IPS-NIHi7 (cell line): Measurements from ENCODE around the gene TMEM54.
A peak's percentile ranks its signal among the peaks of the same experiment; 100 is the strongest.

ENCODE experiments used
- DNase-seq: peaks from one replicate; pipeline ENCODE4 v3.0.0; 2012; ENCODE audit warnings: mixed read lengths; ENCODE audit errors: extremely low spot score

TMEM54 gene

DNA sequence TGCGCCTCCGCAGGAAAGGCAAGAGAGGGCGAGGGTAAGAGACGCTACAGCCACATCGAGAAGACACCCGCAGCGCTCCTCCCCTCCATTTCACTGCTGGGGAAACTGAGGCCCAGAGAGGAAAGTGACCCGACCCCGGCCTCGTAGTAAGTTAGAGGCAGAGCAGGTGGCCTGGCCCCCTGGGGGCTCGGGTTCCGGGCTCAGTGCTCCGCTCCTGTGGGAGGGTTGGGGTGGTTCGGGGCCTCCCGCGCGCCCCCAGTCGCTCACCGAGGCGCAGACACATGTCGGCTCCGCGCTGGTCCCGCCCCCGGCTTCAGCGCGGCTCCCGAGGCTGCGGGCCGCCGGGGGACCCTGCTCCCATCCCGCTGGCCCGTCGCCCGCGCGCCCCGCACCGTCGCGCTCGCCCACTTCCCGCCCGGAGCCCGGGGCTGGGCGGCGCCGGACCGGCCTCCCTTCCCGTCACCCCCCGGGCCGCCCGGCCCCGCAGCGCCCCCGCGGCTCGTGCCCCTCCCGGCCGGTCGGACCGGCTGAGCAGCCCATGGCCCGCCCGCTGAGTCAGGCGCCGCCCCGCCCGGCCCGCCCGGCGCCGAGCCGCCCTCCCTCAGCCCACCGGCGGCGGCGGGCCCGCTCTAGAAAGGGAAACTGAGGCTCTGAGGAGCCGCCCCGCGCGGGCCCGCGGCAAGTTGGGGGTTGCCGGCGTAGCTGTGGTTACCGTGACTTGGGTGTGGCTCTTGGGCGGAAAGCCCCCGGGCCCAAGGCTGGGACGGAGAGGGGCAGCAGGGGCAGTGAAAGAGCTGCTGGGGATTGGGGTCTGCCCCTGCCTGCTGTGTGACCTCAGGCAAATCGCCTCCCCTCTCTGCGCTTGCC lies at the start of gene TMEM54:
TSS of gene TMEM54 (minus strand) at position 434 of the 867 bp plus-strand sequence. CDS start at position 283, 151 bp downstream.
- peak; percentile 69 for DNase-seq

- no peak for DNase-seq
Observed at GRCh38 chr1:32949519-32949918, 48.3 kb upstream of the TMEM54 start.

DNA sequence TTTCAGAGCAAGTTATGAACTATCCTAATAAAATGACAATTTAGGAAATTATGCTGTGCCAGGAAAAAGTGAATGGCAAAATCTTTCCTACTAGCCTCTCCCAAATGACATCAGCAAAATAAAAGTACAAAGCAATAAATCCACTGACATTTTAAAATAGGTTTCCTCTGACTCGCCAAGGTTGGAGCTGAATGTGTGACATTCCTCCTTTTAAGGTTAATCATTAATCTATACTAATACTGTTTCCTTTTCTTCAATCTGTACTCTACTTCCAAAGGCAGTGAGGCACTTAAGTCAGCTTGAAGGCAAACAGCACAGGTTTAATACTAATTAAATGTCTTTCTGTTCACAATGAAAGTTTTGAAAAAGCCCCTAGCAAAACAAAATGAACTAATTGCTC lies 47.7 kb upstream of the TMEM54 start:
- DNase-seq: no peak

GRCh38 chr1:32948390-32948722 lies 47.2 kb upstream of the TMEM54 start:
- DNase-seq: no peak

DNA sequence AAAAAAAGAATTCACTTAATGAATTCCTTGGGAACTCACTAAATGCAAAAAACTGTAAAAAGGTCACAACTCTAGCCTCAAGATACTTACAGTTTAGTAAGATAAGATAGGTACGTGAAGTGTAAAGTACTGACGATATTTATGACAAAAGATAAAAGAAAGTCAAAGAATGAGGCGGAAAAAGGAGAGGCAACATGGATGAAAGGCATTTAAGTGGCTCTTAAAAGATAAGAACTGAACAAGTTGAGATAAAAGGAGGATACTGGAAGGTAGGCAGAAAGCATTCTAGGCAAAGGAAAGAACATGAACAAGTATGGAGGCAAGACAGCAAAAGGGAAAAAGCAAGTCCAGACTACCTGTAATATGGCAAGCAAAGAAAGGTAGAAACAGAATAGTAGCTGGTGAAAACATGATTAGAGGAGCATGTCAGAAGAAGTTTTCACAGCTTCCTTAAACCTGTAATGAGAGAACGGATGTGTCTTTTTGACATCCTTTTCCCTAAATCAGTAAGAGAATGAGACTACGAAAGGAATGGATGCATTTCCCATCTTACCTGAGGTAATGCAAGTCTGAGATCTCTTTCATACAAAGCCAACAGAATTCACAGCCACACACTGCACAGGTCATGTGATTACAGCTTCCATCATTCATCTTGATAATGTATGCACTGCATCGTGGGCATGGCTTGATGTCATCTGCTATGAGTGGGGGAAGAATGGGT lies 46.6 kb upstream of the TMEM54 start:
- no peak for DNase-seq

GRCh38 chr1:32946413-32946812 lies 45.2 kb upstream of the TMEM54 start:
- no peak for DNase-seq

- DNase-seq: no peak
Observed at GRCh38 chr1:32944180-32944579, 43.0 kb upstream of the TMEM54 start.

- no peak for DNase-seq
Observed at GRCh38 chr1:32939655-32940371, 38.6 kb upstream of the TMEM54 start.

DNA sequence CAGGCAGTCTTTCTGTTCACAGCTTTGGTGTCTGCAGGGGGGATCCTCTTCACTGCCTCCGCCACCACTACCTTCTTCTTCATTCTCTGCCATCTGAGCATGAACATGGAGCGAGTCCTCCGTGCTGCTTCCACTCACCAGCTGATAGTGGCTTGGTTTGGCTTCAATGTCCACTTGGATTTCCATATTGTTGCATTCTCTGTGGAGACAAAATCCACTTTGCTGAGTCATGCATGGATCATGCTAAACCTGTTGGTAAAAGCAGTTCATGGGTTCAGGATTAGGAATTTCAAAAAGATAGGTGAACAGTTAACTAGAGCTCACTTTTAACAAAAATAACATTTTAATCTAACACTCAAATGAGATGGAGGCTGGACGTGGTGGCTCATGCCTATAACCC lies 35.9 kb upstream of the TMEM54 start:
- no peak for DNase-seq

DNA sequence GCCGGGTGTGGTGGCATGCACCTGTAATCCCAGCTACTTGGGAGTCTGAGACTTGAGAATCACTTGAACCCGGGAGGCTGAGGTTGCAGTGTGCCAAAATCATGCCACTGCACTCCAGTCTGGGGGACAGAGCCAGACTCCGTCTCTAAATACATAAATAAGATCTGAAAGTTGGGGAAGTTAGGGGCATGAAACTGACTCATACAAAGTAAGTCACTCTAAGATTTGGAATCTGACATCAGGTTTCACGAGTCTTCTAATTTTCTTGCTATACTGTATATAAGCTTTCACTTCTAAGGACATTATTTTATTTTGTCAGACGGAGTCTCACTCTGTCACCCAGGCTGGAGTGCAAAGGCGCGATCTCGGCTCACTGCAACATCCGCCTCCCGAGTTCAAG lies 33.3 kb upstream of the TMEM54 start:
- no peak for DNase-seq

GRCh38 chr1:32933742-32934322 lies 32.6 kb upstream of the TMEM54 start:
- DNase-seq: no peak

DNA sequence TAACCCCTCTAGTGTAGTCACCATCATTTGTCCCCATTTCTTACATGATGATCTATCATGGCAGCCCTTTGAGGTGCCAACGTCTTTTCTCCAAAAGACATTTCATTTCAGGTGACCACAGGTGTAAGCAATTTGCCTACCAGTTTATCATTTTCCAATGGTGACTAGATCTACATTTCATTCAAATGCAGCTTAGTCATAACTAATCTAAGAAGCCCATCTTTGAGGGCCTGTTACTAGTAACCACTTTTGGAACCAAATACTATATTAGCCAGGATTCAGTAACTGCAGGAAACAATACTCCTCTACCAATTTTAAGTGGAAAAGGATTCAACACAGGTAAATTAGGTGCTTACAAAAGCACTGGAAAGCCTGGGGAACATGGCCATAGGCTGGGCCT lies 30.6 kb upstream of the TMEM54 start:
- no peak for DNase-seq

DNA sequence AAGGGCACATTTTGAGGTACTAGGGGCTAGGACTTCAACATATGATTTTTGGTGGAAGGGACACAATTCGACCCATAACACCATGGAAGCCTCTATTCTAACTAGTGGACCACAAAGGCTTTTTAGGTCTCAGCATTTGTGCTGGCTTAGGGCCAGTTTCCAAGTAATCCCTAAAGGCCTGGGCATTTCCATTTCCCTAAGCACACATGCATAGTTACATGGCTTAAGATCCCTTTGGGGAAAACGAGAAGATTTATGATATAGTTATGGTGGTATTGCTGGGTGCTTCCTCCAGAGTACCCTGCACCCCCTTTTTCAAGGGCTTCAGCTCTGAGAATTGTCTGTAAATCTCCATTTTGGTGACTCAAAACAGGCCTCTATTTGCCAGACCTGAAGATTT lies 28.2 kb upstream of the TMEM54 start:
- no peak for DNase-seq

GRCh38 chr1:32928715-32929114 lies 27.5 kb upstream of the TMEM54 start:
- no peak for DNase-seq

GRCh38 chr1:32928285-32928684 lies 27.1 kb upstream of the TMEM54 start:
- no peak for DNase-seq

- no peak for DNase-seq
Observed at GRCh38 chr1:32927441-32927840, 26.3 kb upstream of the TMEM54 start.

DNA sequence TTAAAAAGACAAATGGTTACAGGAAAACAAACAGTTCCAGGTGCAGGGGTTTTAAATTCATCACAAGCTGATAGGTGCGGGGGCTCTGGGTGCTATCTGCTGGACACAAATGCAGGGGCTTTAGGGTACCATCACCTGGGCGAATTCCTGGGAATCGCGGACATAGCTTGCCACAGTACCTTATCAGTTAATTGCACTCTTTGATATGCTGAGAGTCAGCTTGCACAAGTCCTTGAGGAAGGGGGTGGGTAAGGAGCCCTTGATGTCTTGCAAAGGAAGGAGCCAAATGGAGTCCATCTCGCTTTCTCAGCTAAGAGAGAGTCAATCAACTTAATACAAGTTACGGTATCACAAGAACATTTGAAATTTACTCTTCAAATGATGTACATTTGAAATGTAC lies 25.4 kb upstream of the TMEM54 start:
- no peak for DNase-seq

DNA sequence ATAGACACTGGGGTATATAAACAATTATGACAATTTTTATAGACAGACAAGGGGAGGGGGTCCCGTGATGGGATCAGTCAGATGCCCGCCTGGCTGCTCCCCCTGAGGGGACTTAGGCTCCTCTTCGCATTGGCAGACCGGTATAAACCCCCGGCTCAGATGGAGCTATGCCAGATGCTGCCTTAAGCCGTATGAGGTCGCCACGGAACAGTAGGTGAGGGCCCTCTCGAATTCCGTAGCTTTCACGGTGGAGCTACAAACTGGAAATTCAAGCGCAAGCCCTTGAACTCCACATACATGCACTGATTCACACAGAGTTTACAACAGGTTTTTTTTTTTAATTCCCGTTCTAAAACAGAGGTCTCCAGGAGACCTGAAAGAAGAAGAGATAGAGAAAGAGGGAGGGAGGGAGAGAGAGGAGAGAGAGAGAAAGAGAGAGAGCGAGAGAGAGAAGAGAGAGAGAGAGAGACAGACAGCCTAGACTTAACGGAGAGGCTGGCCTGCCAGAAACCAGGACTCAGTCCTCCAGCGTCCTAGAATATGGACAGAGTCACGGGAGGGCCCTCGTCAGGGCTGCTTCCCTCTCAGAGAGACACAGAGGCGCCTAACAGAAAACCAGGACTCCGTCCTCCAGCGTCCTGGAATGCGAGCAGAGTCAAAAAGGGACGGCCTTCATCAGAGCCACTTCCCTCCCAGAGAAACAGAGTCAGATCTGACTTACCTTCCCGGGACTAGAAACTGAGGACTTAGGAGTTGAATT lies 24.4 kb upstream of the TMEM54 start:
- DNase-seq: peak; percentile 59

DNA sequence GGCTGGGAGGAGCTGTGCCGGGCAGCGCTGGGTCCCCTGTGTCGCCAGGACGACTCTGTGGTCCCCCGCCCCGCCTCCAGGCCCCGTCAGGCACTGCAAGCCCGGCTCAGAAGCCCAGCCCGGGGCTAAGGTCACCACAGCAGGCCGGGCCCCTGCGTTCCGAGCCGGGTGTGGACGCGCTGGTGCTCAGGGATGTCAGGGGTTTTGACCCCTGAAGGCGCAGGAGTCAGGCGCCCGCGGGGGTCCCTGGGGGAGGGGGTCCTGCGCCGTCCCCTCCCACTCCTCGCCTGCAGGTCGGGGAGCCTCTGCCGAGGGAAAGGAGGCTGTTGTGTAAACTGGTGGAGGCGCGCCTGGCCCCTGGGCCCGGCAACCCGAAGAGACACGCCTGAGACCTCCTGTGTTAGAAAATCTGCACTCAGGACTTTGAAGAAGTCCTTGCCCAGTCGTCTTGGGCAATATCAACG lies 23.7 kb upstream of the TMEM54 start:
- peak; percentile 71 for DNase-seq

GRCh38 chr1:32920833-32921232 lies 19.6 kb upstream of the TMEM54 start:
- DNase-seq: peak; percentile 3
